GM12878 (cell line): Measurements from ENCODE around the gene RARRES1. TPM values are rescaled to one million over a fixed set of nuclear protein-coding genes. Genes with fewer than 3 reads are reported as not detected.

Source experiments
- CBX3 ChIP-seq: fragments of 200-600 bp; sonication (generic); IDR thresholded peaks from 2 replicates; pipeline ENCODE4 v1.6.1; 2016; ENCODE audit warnings: low read depth, borderline replicate concordance
- DPF2 ChIP-seq: fragments of 450-650 bp; IDR thresholded peaks from 2 replicates; pipeline ENCODE4 v1.6.1; 2017; ENCODE audit warnings: mild to moderate bottlenecking
- ESRRA ChIP-seq: IDR thresholded peaks from 2 replicates; pipeline ENCODE4 v1.6.1; 2012; ENCODE audit warnings: mild to moderate bottlenecking, low read length, improper control_type of control experiment
- HSF1 ChIP-seq: fragments of 150-350 bp; IDR thresholded peaks from 2 replicates; pipeline ENCODE4 v1.6.1; 2014; ENCODE audit warnings: mild to moderate bottlenecking, low read depth, low read length
- MEF2A ChIP-seq: IDR thresholded peaks from 2 replicates; pipeline ENCODE4 v1.6.1; 2011; ENCODE audit warnings: low read depth, mild to moderate bottlenecking, low read length, moderate library complexity; ENCODE audit not compliant: insufficient read depth
- NRF1 ChIP-seq: conservative IDR thresholded peaks from 2 replicates; pipeline ENCODE4 v1.6.1; 2011; ENCODE audit warnings: mild to moderate bottlenecking, low read depth, low read length, improper control_type of control experiment
- RB1 ChIP-seq: fragments of 450-650 bp; formaldehyde crosslinking; IDR thresholded peaks from 2 replicates; pipeline ENCODE4 v1.6.1; 2017; ENCODE audit warnings: mild to moderate bottlenecking, borderline replicate concordance
- SIN3A ChIP-seq: IDR thresholded peaks from 2 replicates; pipeline ENCODE4 v1.6.1; 2012; ENCODE audit warnings: low read depth, low read length, improper control_type of control experiment
- TCF12 ChIP-seq: IDR thresholded peaks from 2 replicates; pipeline ENCODE4 v1.6.1; 2011; ENCODE audit warnings: low read depth, mild to moderate bottlenecking, low read length
- polyA plus RNA-seq, 11 experiments: library from polyadenylated mRNA; depleted of rRNA in 4 of 11; unstranded in 6 of 11; stranded (reverse) in 5 of 11; fragments of >200 nt; fragmentation: Nextera tagmentation in 4 of 11; fragmentation: Illumina TruSeq in 1 of 11; extraction: Ambion mirVana in 4 of 11; extraction: Trizol in 1 of 11; gene quantifications; 1 replicate in 1 of 11; 2 replicates in 10 of 11; pipeline versions ENCODE4 v1.2.1 to v1.2.3, GENCODE V29; 2011 to 2016; ENCODE audit warnings: inconsistent platforms in 2 of 11, missing spikeins in 2 of 11, low read depth in 1 of 11
- total RNA-seq, 4 experiments: library from RNA; depleted of rRNA in 3 of 4; stranded (reverse); fragments of >200 nt in 3 of 4; fragmentation: Illumina TruSeq in 1 of 4; extraction: Trizol in 1 of 4; gene quantifications; 2 replicates each; pipeline versions ENCODE4 v1.2.1 to v1.2.3, GENCODE V29; 2013 to 2021
- TF ChIP-seq, protein P1 (sequence below): IDR thresholded peaks from 2 replicates; pipeline ENCODE4 v1.6.1; 2012; ENCODE audit warnings: improper control_type of control experiment, low read depth, low read length; ENCODE audit not compliant: insufficient replicate concordance
- TF ChIP-seq, protein P2 (sequence below): IDR thresholded peaks from 2 replicates; pipeline ENCODE4 v1.6.1; 2011; ENCODE audit warnings: low read depth, low read length, improper control_type of control experiment, borderline replicate concordance
- TF ChIP-seq, protein P3 (sequence below): IDR thresholded peaks from 2 replicates; pipeline ENCODE4 v1.6.1; 2011; ENCODE audit warnings: low read depth, mild to moderate bottlenecking, low read length, moderate library complexity, borderline replicate concordance; ENCODE audit errors: extremely low read depth

The RARRES1 gene
- total and polyA plus RNA-seq, 10 of the 15 experiments (the other 5 are each of a cell fraction or from before 2014, with no cell fraction given): 0.02 to 0.83 (median 0.63) TPM; not detected in 7

GRCh38 chr3:158771577-158771976 lies 39.3 kb upstream of the RARRES1 start (continued):
- TF ChIP-seq HSF1: no peak
- TF ChIP-seq, protein P1, sequence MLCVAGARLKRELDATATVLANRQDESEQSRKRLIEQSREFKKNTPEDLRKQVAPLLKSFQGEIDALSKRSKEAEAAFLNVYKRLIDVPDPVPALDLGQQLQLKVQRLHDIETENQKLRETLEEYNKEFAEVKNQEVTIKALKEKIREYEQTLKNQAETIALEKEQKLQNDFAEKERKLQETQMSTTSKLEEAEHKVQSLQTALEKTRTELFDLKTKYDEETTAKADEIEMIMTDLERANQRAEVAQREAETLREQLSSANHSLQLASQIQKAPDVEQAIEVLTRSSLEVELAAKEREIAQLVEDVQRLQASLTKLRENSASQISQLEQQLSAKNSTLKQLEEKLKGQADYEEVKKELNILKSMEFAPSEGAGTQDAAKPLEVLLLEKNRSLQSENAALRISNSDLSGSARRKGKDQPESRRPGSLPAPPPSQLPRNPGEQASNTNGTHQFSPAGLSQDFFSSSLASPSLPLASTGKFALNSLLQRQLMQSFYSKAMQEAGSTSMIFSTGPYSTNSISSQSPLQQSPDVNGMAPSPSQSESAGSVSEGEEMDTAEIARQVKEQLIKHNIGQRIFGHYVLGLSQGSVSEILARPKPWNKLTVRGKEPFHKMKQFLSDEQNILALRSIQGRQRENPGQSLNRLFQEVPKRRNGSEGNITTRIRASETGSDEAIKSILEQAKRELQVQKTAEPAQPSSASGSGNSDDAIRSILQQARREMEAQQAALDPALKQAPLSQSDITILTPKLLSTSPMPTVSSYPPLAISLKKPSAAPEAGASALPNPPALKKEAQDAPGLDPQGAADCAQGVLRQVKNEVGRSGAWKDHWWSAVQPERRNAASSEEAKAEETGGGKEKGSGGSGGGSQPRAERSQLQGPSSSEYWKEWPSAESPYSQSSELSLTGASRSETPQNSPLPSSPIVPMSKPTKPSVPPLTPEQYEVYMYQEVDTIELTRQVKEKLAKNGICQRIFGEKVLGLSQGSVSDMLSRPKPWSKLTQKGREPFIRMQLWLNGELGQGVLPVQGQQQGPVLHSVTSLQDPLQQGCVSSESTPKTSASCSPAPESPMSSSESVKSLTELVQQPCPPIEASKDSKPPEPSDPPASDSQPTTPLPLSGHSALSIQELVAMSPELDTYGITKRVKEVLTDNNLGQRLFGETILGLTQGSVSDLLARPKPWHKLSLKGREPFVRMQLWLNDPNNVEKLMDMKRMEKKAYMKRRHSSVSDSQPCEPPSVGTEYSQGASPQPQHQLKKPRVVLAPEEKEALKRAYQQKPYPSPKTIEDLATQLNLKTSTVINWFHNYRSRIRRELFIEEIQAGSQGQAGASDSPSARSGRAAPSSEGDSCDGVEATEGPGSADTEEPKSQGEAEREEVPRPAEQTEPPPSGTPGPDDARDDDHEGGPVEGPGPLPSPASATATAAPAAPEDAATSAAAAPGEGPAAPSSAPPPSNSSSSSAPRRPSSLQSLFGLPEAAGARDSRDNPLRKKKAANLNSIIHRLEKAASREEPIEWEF: no peak
- no peak for TF ChIP-seq MEF2A
- TF ChIP-seq DPF2: no peak
- no peak for TF ChIP-seq RB1
- no peak for TF ChIP-seq NRF1
- TF ChIP-seq, protein P2, sequence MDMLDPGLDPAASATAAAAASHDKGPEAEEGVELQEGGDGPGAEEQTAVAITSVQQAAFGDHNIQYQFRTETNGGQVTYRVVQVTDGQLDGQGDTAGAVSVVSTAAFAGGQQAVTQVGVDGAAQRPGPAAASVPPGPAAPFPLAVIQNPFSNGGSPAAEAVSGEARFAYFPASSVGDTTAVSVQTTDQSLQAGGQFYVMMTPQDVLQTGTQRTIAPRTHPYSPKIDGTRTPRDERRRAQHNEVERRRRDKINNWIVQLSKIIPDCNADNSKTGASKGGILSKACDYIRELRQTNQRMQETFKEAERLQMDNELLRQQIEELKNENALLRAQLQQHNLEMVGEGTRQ: no peak
- no peak for TF ChIP-seq CBX3
- TF ChIP-seq ESRRA: no peak
- TF ChIP-seq SIN3A: no peak
- no peak for TF ChIP-seq TCF12
- TF ChIP-seq, protein P3, sequence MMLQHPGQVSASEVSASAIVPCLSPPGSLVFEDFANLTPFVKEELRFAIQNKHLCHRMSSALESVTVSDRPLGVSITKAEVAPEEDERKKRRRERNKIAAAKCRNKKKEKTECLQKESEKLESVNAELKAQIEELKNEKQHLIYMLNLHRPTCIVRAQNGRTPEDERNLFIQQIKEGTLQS: no peak
